K562 (cell line): ENCODE data around the gene RSBN1L. TPM values are rescaled to one million over a fixed set of nuclear protein-coding genes. Genes with fewer than 3 reads are reported as not detected.
A peak's percentile ranks its signal among the peaks of the same experiment; 100 is the strongest.

Experiments
- ARID3A ChIP-seq: IDR thresholded peaks from 2 replicates; pipeline ENCODE4 v1.6.1; 2012; ENCODE audit warnings: low read depth, low read length, improper control_type of control experiment, borderline replicate concordance
- ATF7 ChIP-seq: fragments of 450-650 bp; IDR thresholded peaks from 2 replicates; pipeline ENCODE4 v1.7.1; 2014; ENCODE audit warnings: mild to moderate bottlenecking, moderate library complexity
- CREB3L1 ChIP-seq: fragments of 450-650 bp; IDR thresholded peaks from 2 replicates; pipeline ENCODE4 v1.6.1; 2014; ENCODE audit warnings: low read depth, mild to moderate bottlenecking, moderate library complexity, borderline replicate concordance
- DNMT1 ChIP-seq: fragments of 450-650 bp; IDR thresholded peaks from 2 replicates; pipeline ENCODE4 v1.6.1; 2016; ENCODE audit warnings: antibody characterized with exemption, mild to moderate bottlenecking
- E2F8 ChIP-seq: fragments of 450-650 bp; IDR thresholded peaks from 2 replicates; pipeline ENCODE4 v1.7.1; 2018; ENCODE audit warnings: mild to moderate bottlenecking, low read depth; ENCODE audit not compliant: partially characterized antibody
- E4F1 ChIP-seq: fragments of 250-450 bp; sonication (Bioruptor Pico); IDR thresholded peaks from 2 replicates; pipeline ENCODE4 v1.5.0; 2021; ENCODE audit warnings: mild to moderate bottlenecking, borderline replicate concordance
- FOXJ2 ChIP-seq: fragments of 200-800 bp; sonication (Bioruptor generic); IDR thresholded peaks from 2 replicates; pipeline ENCODE4 v1.6.1; 2016; ENCODE audit warnings: missing genetic modification characterization, missing compliant biosample characterization
- FOXO4 ChIP-seq: fragments of 450-650 bp; formaldehyde crosslinking; IDR thresholded peaks from 2 replicates; pipeline ENCODE4 v1.4.0; 2020; ENCODE audit warnings: mild to moderate bottlenecking, moderate library complexity
- MTA1 ChIP-seq: fragments of 450-650 bp; IDR thresholded peaks from 2 replicates; pipeline ENCODE4 v1.6.1; 2017; ENCODE audit warnings: borderline replicate concordance
- POLR3G ChIP-seq: IDR thresholded peaks from 2 replicates; pipeline ENCODE4 v1.6.1; 2011; ENCODE audit not compliant: insufficient read length, insufficient replicate concordance; ENCODE audit errors: extremely low read depth
- RAD21 ChIP-seq, 2 experiments: fragments of 250-450 bp in 1 of 2; fragments of 450-650 bp in 1 of 2; sonication (Bioruptor Pico) in 1 of 2; formaldehyde crosslinking in 1 of 2; IDR thresholded peaks in 1 of 2; conservative IDR thresholded peaks in 1 of 2; 2 replicates each; pipeline versions ENCODE4 v1.4.0 to v1.8.0; 2020 to 2022; ENCODE audit warnings: mild to moderate bottlenecking in 2 of 2, moderate library complexity in 1 of 2
- SLC30A9 ChIP-seq: fragments of 250-450 bp; sonication (Bioruptor Pico); IDR thresholded peaks from 2 replicates; pipeline ENCODE4 v1.8.0; 2022; ENCODE audit warnings: mild to moderate bottlenecking, moderate library complexity
- SMARCA4 ChIP-seq: fragments of 450-650 bp; IDR thresholded peaks from 2 replicates; pipeline ENCODE4 v1.6.1; 2016
- ZBTB17 ChIP-seq: fragments of 450-650 bp; formaldehyde crosslinking; IDR thresholded peaks from 2 replicates; pipeline ENCODE4 v1.4.0; 2020; ENCODE audit warnings: mild to moderate bottlenecking
- ZNF146 ChIP-seq: IDR thresholded peaks from one replicate; pipeline ENCODE4 v1.6.1; 2018; ENCODE audit warnings: missing compliant biosample characterization; ENCODE audit not compliant: unreplicated experiment
- ZNF436 ChIP-seq: fragments of 250-450, 450-650 bp; sonication (Bioruptor Pico); formaldehyde crosslinking; IDR thresholded peaks from 2 replicates; pipeline ENCODE4 v1.7.0; 2020; ENCODE audit warnings: mild to moderate bottlenecking
- ZSCAN29 ChIP-seq: fragments of 450-650 bp; IDR thresholded peaks from 2 replicates; pipeline ENCODE4 v1.6.1; 2017
- polyA plus RNA-seq, 8 experiments: library from polyadenylated mRNA; depleted of rRNA in 4 of 8; stranded (reverse) in 5 of 8; unstranded in 3 of 8; fragments of >200 nt; fragmentation: Nextera tagmentation in 2 of 8; fragmentation: Illumina TruSeq in 1 of 8; extraction: Ambion mirVana in 2 of 8; extraction: Trizol in 1 of 8; gene quantifications; 2 replicates each; pipeline versions ENCODE4 v1.2.1 to v1.2.3, GENCODE V29; 2011 to 2014; ENCODE audit warnings: inconsistent platforms in 1 of 8, missing spikeins in 1 of 8
- total RNA-seq, 7 experiments: library from RNA; depleted of rRNA in 6 of 7; stranded (reverse); fragments of >200 nt in 6 of 7; fragmentation: Illumina TruSeq in 2 of 7; extraction: Trizol in 2 of 7; gene quantifications; 2 replicates each; pipeline versions ENCODE4 v1.2.1 to v1.2.3, GENCODE V29; 2011 to 2021; ENCODE audit warnings: low replicate concordance in 1 of 7

RSBN1L gene
- total and polyA plus RNA-seq, 9 of the 15 experiments (the other 6 are each of a cell fraction or from before 2014, with no cell fraction given), result 6.2 to 35.2 (median 20.1) TPM

- TF ChIP-seq ZNF146 (CRISPR knock-in tag) (no peak), ZBTB17 (CRISPR knock-in tag) (0 out of 2 replicates have a peak, but pooled peaks have one; percentile 66), E2F8 (no peak), FOXO4 (CRISPR knock-in tag) (peak; percentile 83; the same call in 1 of the 2 replicates), FOXJ2 (tag) (0 out of 2 replicates have a peak, but pooled peaks have one; percentile 34), CREB3L1 (no peak), DNMT1 (no peak), POLR3G (no peak), ATF7 (no peak), SMARCA4 (peak; percentile 68), ARID3A (no peak), SLC30A9 (CRISPR knock-in tag) (no peak), E4F1 (CRISPR knock-in tag) (0 out of 2 replicates have a peak, but pooled peaks have one; percentile 51), RAD21 (CRISPR knock-in tag; conservative IDR thresholded peaks at IDR 0.05 in 1 of 2, IDR thresholded peaks at IDR 0.05 in 1 of 2) (peak in 1 of 2 experiments; percentile 19; a peak in 1 of 4 replicates), ZSCAN29 (peak; percentile 66; the same call in 1 of the 2 replicates), ZNF436 (CRISPR knock-in tag) (no peak), MTA1 (no peak)
These were observed 101.6 kb downstream of the RSBN1L start (continued) for GRCh38 chr7:77797734-77798393.
